ENCODE results near the gene TMEM225B.

DNA sequence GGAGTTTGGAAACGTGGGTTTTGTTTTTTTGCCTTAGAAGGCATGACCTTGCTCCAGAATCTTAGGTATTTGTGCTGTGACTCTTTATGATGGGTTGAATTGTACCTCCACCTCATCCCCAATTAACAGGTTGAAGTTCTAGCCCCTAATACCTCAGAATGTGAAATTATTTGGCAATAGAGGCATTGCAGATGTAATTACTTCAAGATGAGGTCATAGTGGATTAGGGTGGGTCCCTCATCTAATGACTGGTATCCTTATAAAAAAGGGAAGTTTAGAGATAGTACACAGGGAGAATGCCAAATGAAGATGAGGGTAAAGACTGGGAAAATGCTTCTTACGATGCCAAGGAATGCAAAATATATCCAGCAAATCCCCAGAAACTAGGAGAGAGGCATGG, 43.1 kb upstream of the TMEM225B start:
- no peak for TF ChIP-seq CTCF (IDR thresholded peaks at IDR 0.05)
- TF ChIP-seq SIN3A (IDR thresholded peaks at IDR 0.05; ENCODE audit: borderline replicate concordance, insufficient read depth, low read depth, low read length) = no peak
- TF ChIP-seq POLR2AphosphoS5 (IDR thresholded peaks at IDR 0.05; ENCODE audit: low read depth, low read length) = no peak
- TF ChIP-seq TCF7L2 (IDR thresholded peaks at IDR 0.05; ENCODE audit: low read depth, low read length) = no peak

All from Panc1 (cell line).